HepG2 (cell line): ENCODE results near the gene GTF3A. TPM values are rescaled to one million over a fixed set of nuclear protein-coding genes. Genes with fewer than 3 reads are reported as not detected.

Experiments
- ATAC-seq: fragments of 200-7000 bp; cut with Tn5 transposase; 3 replicates; pipeline ENCODE4 v1.9.1; 2020; ENCODE audit warnings: mild to moderate bottlenecking, moderate library complexity
- BruUV-seq: library from RNA; stranded (reverse); fragments of 400-500 nt; replicated peaks from 2 replicates; lab custom pipeline; 2021; lab: Mats Ljungman, UMichigan
- CTCF ChIA-PET: fragments of 300-600 bp; formaldehyde crosslinking; extraction: SDS; loops from one replicate; lab custom pipeline; 2021; ENCODE audit warnings: low total read pairs, inconsistent platforms, low intra/inter-chr PET ratio; lab: Yijun Ruan, JAX
- POLR2A ChIA-PET: fragments of 350-600 bp; sonication (Branson Sonifier 250); formaldehyde crosslinking; loops from one replicate; lab custom pipeline; 2020; ENCODE audit warnings: antibody characterized with exemption, inconsistent platforms; lab: Yijun Ruan, JAX
- DNase-seq: peaks from one replicate; pipeline ENCODE4 v3.0.0-alpha.2; 2015; ENCODE audit warnings: low spot score
- FAIRE-seq: peaks from 3 replicates; lab custom pipeline; 2011; peaks lifted over from hg19 to GRCh38; lab: Jason Lieb, UNC
- H2AFZ ChIP-seq: one replicate; pipeline ENCODE4 v1.6.1; 2011; ENCODE audit warnings: low read length, inconsistent platforms
- H3K27ac ChIP-seq: fragments of 300-600 bp; 3 replicates; pipeline ENCODE4 v1.8.0; 2011; ENCODE audit warnings: mixed run types, mild to moderate bottlenecking, mixed read lengths, low read length, inconsistent platforms; ENCODE audit not compliant: insufficient read depth; ENCODE audit errors: extremely low read length
- H3K27me3 ChIP-seq, 2 experiments: fragments of 200-600 bp in 1 of 2; 2 replicates in 1 of 2; 3 replicates in 1 of 2; pipeline versions ENCODE4 v1.6.0 to v1.8.0; 2011; ENCODE audit warnings: low read length in 2 of 2, mild to moderate bottlenecking in 2 of 2, moderate library complexity in 2 of 2, inconsistent platforms in 1 of 2; ENCODE audit not compliant: insufficient read depth in 2 of 2, control insufficient read depth in 1 of 2
- H3K36me3 ChIP-seq, 2 experiments: fragments of 200-600 bp in 1 of 2; replicated peaks in 1 of 2; 2 replicates in 1 of 2; 3 replicates in 1 of 2; pipeline versions ENCODE4 v1.5.1 to v1.8.0; 2011; ENCODE audit warnings: low read length in 2 of 2, inconsistent platforms in 1 of 2; ENCODE audit not compliant: insufficient read depth in 2 of 2, control insufficient read depth in 1 of 2
- H3K4me1 ChIP-seq: 2 replicates; pipeline ENCODE4 v1.5.1; 2012; ENCODE audit warnings: low read length, inconsistent platforms; ENCODE audit not compliant: insufficient read depth
- H3K4me2 ChIP-seq: 2 replicates; pipeline ENCODE4 v1.6.0; 2011; ENCODE audit warnings: low read depth, low read length, inconsistent platforms
- H3K4me3 ChIP-seq, 3 experiments: fragments of 200-600 bp in 1 of 3; sonication (generic), shearing (Covaris generic) in 1 of 3; replicated peaks in 1 of 3; 2 replicates each; pipeline ENCODE4 v1.5.1; 2011 to 2016; ENCODE audit warnings: low read length in 3 of 3, inconsistent platforms in 2 of 3, low read depth in 2 of 3, mild to moderate bottlenecking in 2 of 3, control low read depth in 1 of 3, mixed read lengths in 1 of 3; ENCODE audit not compliant: insufficient read depth in 1 of 3
- H3K79me2 ChIP-seq: one replicate; pipeline ENCODE4 v1.6.1; 2011; ENCODE audit warnings: low read length, inconsistent platforms; ENCODE audit not compliant: insufficient read depth
- H3K9ac ChIP-seq: 2 replicates; pipeline ENCODE4 v1.6.0; 2011; ENCODE audit warnings: mild to moderate bottlenecking, low read depth, low read length, inconsistent platforms; ENCODE audit not compliant: insufficient read depth
- H3K9me3 ChIP-seq: 2 replicates; pipeline ENCODE4 v1.5.1; 2012; ENCODE audit warnings: mild to moderate bottlenecking, low read length
- H4K20me1 ChIP-seq: 2 replicates; pipeline ENCODE4 v1.6.0; 2011; ENCODE audit warnings: inconsistent platforms, mild to moderate bottlenecking, low read length, moderate library complexity; ENCODE audit not compliant: insufficient read depth
- ASH2L ChIP-seq: fragments of 300-600, 200-600 bp; sonication (generic); IDR thresholded peaks from 2 replicates; pipeline ENCODE4 v1.7.0; 2017; ENCODE audit warnings: low read depth, mild to moderate bottlenecking, moderate library complexity, mixed read lengths, low read length; ENCODE audit not compliant: insufficient read length
- BCL6 ChIP-seq: IDR thresholded peaks from 2 replicates; pipeline ENCODE4 v1.6.1; 2016; ENCODE audit warnings: missing genetic modification reagents, missing compliant biosample characterization
- IRF2 ChIP-seq: IDR thresholded peaks from 2 replicates; pipeline ENCODE4 v1.6.1; 2018; ENCODE audit warnings: missing genetic modification reagents, missing compliant biosample characterization
- KMT2B ChIP-seq: IDR thresholded peaks from 2 replicates; pipeline ENCODE4 v1.6.1; 2016; ENCODE audit warnings: missing genetic modification reagents, missing compliant biosample characterization
- RBAK ChIP-seq: sonication (generic); formaldehyde crosslinking; IDR thresholded peaks from 2 replicates; pipeline ENCODE4 v1.5.1; 2020; ENCODE audit warnings: mild to moderate bottlenecking, missing genetic modification reagents
- SAP130 ChIP-seq: IDR thresholded peaks from 2 replicates; pipeline ENCODE4 v1.6.1; 2016; ENCODE audit warnings: low read depth
- ZFX ChIP-seq: sonication (generic); formaldehyde crosslinking; IDR thresholded peaks from 2 replicates; pipeline ENCODE4 v1.4.0; 2020; ENCODE audit warnings: mild to moderate bottlenecking, low read depth, missing genetic modification reagents, moderate library complexity
- ZNF292 ChIP-seq: sonication (generic); formaldehyde crosslinking; IDR thresholded peaks from 2 replicates; pipeline ENCODE4 v1.8.1; 2022; ENCODE audit warnings: mild to moderate bottlenecking, low read depth, missing genetic modification reagents, borderline replicate concordance
- ZSCAN12 ChIP-seq: sonication (generic); formaldehyde crosslinking; IDR thresholded peaks from 2 replicates; pipeline ENCODE4 v1.9.0; 2021; ENCODE audit warnings: mild to moderate bottlenecking, missing genetic modification reagents
- WGBS: methylation state at CpG from one replicate; pipeline ENCODE4 v1.1.6; 2017; ENCODE audit warnings: low lambda C conversion rate; 5-methylcytosine and 5-hydroxymethylcytosine counted together
- in situ Hi-C: cut with HindIII; loops from 2 replicates; pipeline ENCODE4 v1.10.0; 2017; ENCODE audit warnings: low pct_unique_long_range_greater_than_20kb; ENCODE audit not compliant: extremely low pct_ligation_motif_present
- intact Hi-C: fragments of 100-400 bp; cut with micrococcal nuclease; formaldehyde crosslinking; loops from one replicate; pipeline ENCODE4 v1.10.0; 2022; ENCODE audit not compliant: unreplicated experiment
- polyA plus RNA-seq, 8 experiments: library from polyadenylated mRNA; depleted of rRNA in 3 of 8; stranded (reverse) in 7 of 8; unstranded in 1 of 8; fragments of >200 nt; fragmentation: Illumina TruSeq in 4 of 8; extraction: Trizol in 4 of 8; gene quantifications; 2 replicates each; pipeline versions ENCODE4 v1.2.1 to v1.2.3, GENCODE V29; 2011 to 2016; ENCODE audit warnings: low read depth in 4 of 8, missing spikeins in 1 of 8, mixed read lengths in 1 of 8; ENCODE audit not compliant: insufficient read depth in 1 of 8
- total RNA-seq, 5 experiments: library from RNA; depleted of rRNA; stranded (reverse); fragments of >200 nt; fragmentation: Illumina TruSeq; extraction: Trizol; gene quantifications; 2 replicates each; pipeline ENCODE4 v1.2.3, GENCODE V29; 2016; ENCODE audit warnings: low read depth in 1 of 5
- TF ChIP-seq, protein P1 (sequence below): sonication (generic); formaldehyde crosslinking; IDR thresholded peaks from 2 replicates; pipeline ENCODE4 v1.5.1; 2020; ENCODE audit warnings: missing genetic modification reagents, mild to moderate bottlenecking, borderline replicate concordance
- TF ChIP-seq, protein P2 (sequence below): sonication (generic); formaldehyde crosslinking; IDR thresholded peaks from 2 replicates; pipeline ENCODE4 v1.4.0; 2020; ENCODE audit warnings: missing genetic modification reagents, mild to moderate bottlenecking, borderline replicate concordance
- TF ChIP-seq, protein P3 (sequence below): sonication (generic); formaldehyde crosslinking; IDR thresholded peaks from 2 replicates; pipeline ENCODE4 v1.4.0; 2020; ENCODE audit warnings: missing genetic modification reagents, borderline replicate concordance
- TF ChIP-seq, protein P4 (sequence below): sonication (generic); formaldehyde crosslinking; IDR thresholded peaks from 2 replicates; pipeline ENCODE4 v1.4.0; 2020; ENCODE audit warnings: low read depth, mild to moderate bottlenecking, missing genetic modification reagents

The GTF3A gene
- total and polyA plus RNA-seq, 2 of the 13 experiments (the other 11 are each of a cell fraction or from before 2014, with no cell fraction given) = 42.1 to 176 TPM

DNA sequence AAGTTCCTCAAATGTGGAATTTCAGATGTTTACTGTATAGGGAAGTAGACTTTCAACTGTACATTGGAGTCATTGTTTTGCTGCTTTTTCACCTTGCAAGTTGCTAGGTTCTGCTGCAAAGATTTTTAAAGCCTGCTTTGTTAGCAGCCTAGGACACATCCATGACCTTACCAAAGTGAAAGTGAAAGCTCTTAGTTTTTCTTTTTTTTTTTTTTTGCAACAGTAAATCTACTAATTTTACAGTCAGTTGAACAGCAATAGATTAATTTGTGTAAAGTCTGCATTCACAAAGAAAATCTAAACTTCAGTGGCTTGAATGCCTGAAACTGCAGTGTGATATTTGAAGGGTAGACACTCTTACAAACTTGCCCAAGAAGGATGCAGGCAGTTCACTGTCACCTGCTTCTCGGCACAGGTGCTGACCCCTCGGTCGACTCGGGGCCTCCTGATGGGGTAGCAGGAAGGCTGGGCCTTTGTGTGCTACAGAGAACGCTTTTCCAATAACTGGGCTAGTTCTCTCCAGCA, 31.0 kb downstream of the GTF3A start:
- Histone ChIP-seq H3K79me2 (no peaks in the 10 kb centered on the region), H3K27me3 (no peaks in the 10 kb centered on the region; a peak in 1 of 5 replicates), H3K4me2 (peak overlapping the region; percentile 90), H2AFZ (peak overlapping the region; percentile 87), H3K9me3 (no peaks in the 10 kb centered on the region), H4K20me1 (no peaks in the 10 kb centered on the region), H3K27ac (no peak overlapping the region), H3K4me3 (peak overlapping the region; percentile 61 to 71 (median 70)), H3K9ac (peak overlapping the region; percentile 56), H3K36me3 (no peaks in the 10 kb centered on the region), H3K4me1 (peaks cover 35% of the 10 kb centered on the region)
- FAIRE-seq (no peak), DNase-seq (no peak), ATAC-seq (peak; percentile 31; the same call in 1 of the 3 replicates)
- POLR2A ChIA-PET = interaction anchor here (1.0 to 1.5 kb wide), 3 partner anchors 24 to 60 kb away, joined by 3 to 4 read pairs (median 3); no protein-coding TSS in a partner anchor
- WGBS = 0% methylated on average over 5 of the region's 5 CpGs
- TF ChIP-seq ASH2L = peak; percentile 38
- TF ChIP-seq, protein P1, sequence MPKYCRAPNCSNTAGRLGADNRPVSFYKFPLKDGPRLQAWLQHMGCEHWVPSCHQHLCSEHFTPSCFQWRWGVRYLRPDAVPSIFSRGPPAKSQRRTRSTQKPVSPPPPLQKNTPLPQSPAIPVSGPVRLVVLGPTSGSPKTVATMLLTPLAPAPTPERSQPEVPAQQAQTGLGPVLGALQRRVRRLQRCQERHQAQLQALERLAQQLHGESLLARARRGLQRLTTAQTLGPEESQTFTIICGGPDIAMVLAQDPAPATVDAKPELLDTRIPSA = no peak
- TF ChIP-seq BCL6 (CRISPR knock-in tag) = no peak
- no peak for TF ChIP-seq ZSCAN12 (CRISPR knock-in tag)
- TF ChIP-seq, protein P2, sequence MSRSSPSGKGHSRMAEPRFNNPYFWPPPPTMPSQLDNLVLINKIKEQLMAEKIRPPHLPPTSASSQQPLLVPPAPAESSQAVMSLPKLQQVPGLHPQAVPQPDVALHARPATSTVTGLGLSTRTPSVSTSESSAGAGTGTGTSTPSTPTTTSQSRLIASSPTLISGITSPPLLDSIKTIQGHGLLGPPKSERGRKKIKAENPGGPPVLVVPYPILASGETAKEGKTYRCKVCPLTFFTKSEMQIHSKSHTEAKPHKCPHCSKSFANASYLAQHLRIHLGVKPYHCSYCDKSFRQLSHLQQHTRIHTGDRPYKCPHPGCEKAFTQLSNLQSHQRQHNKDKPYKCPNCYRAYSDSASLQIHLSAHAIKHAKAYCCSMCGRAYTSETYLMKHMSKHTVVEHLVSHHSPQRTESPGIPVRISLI = peak; percentile 58; the same call in 1 of the 2 replicates
- TF ChIP-seq, protein P3, sequence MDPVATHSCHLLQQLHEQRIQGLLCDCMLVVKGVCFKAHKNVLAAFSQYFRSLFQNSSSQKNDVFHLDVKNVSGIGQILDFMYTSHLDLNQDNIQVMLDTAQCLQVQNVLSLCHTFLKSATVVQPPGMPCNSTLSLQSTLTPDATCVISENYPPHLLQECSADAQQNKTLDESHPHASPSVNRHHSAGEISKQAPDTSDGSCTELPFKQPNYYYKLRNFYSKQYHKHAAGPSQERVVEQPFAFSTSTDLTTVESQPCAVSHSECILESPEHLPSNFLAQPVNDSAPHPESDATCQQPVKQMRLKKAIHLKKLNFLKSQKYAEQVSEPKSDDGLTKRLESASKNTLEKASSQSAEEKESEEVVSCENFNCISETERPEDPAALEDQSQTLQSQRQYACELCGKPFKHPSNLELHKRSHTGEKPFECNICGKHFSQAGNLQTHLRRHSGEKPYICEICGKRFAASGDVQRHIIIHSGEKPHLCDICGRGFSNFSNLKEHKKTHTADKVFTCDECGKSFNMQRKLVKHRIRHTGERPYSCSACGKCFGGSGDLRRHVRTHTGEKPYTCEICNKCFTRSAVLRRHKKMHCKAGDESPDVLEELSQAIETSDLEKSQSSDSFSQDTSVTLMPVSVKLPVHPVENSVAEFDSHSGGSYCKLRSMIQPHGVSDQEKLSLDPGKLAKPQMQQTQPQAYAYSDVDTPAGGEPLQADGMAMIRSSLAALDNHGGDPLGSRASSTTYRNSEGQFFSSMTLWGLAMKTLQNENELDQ (CRISPR knock-in tag) = no peak
- TF ChIP-seq ZNF292 (CRISPR knock-in tag) = peak; percentile 62; the same call in 1 of the 2 replicates
- peak; percentile 45; the same call in 1 of the 2 replicates for TF ChIP-seq ZFX (CRISPR knock-in tag)
- TF ChIP-seq IRF2 = peak; percentile 96
- peak; percentile 18; the same call in 1 of the 2 replicates for TF ChIP-seq SAP130 (CRISPR knock-in tag)
- TF ChIP-seq, protein P4, sequence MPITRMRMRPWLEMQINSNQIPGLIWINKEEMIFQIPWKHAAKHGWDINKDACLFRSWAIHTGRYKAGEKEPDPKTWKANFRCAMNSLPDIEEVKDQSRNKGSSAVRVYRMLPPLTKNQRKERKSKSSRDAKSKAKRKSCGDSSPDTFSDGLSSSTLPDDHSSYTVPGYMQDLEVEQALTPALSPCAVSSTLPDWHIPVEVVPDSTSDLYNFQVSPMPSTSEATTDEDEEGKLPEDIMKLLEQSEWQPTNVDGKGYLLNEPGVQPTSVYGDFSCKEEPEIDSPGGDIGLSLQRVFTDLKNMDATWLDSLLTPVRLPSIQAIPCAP (CRISPR knock-in tag) = peak; percentile 94; the same call in 1 of the 2 replicates
- TF ChIP-seq RBAK (CRISPR knock-in tag) = no peak
- 0 out of 2 replicates have a peak, but pooled peaks have one; percentile 22 for TF ChIP-seq KMT2B (CRISPR knock-in tag)
- in situ Hi-C loops = no loop called here
- CTCF ChIA-PET = no interaction called here
- BruUV-seq = no TSS peak
- intact Hi-C loops = no loop called here
